Measurements from ENCODE around the gene AURKA. TPM values are rescaled to one million over a fixed set of nuclear protein-coding genes. Genes with fewer than 3 reads are reported as not detected.

The AURKA gene
- total and polyA plus RNA-seq, 9 of the 15 experiments (the other 6 are each of a cell fraction or from before 2014, with no cell fraction given) = 72.7 to 162 (median 113) TPM

DNA sequence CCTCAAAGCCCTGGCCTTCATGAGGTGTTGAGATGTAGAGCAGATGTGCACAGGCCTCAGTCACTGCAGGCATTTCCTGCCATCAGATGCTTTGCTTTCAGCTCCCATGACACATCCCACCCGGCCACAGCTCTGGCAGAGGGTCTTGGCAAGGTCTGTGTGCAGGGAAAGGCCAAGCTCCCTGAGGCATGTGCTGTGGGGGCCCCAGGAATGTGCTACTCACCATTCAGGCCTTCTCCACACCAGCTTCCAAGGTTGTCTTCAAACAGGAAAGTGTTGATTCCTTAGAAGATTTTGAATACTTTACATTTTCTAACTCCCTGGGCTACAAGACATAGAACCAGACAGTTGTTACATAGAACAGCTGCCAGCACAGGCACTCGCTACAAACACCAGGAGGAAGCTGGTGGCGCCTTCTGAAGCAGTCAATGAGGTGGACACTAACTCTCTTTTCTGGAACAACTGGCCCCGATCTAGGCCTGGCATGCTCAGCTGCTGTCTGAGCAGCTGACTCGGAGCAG lies 47.8 kb upstream of the AURKA start (continued):
- no peak for TF ChIP-seq SFPQ (IDR thresholded peaks at IDR 0.05; ENCODE audit: low read depth, low read length)

DNA sequence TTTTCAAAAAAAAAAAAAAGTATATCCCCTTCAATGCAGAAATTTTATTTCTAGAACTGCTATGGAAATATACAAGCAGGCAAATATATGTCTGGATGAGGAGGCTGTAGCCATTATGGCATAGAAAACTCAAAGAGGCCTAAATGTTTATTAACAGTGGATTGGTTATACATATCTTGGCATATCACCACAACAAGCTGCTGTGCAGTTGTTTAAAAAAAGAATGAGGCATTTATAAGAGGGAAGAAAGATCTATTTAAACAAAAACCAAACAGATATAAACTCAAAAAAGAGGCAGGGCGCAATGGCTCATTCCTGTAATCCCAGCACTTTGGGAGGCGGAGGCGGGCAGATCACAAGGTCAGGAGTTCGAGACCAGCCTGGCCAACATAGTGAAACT lies 46.3 kb upstream of the AURKA start:
- ATAC-seq = no peak
- Histone ChIP-seq H3K9ac (ENCODE audit: insufficient read depth in 1 of 2, low read depth in 2 of 2, low read length in 2 of 2) (no peak overlapping the region), H3K27me3 (ENCODE audit: control insufficient read depth in 2 of 2, insufficient read depth in 2 of 2, low read length in 2 of 2) (no peaks in the 10 kb centered on the region), H2AFZ (ENCODE audit: low read depth, low read length) (no peak overlapping the region), H4K20me1 (replicated peaks; ENCODE audit: control insufficient read depth, insufficient read depth, low read length) (no peaks in the 10 kb centered on the region; the same call in 1 of the 2 replicates), H3K4me3 (no peak overlapping the region), H3K9me1 (ENCODE audit: control insufficient read depth, insufficient read depth, low read length) (no peaks in the 10 kb centered on the region), H3K36me3 (ENCODE audit: control insufficient read depth, insufficient read depth, low read length) (peaks cover 86% of the 10 kb centered on the region), H3K79me2 (ENCODE audit: control insufficient read depth, insufficient read depth, low read length) (peaks cover 46% of the 10 kb centered on the region), H3K9me3 (replicated peaks; ENCODE audit: control insufficient read depth, insufficient read depth, low read depth, low read length) (no peaks in the 10 kb centered on the region), H3K27ac (ENCODE audit: extremely low read depth, low read depth, low read length) (no peak overlapping the region), H3K4me2 (ENCODE audit: insufficient read depth, low read length) (no peak overlapping the region), H3K4me1 (replicated peaks in 1 of 2; ENCODE audit: control insufficient read depth in 2 of 2, insufficient read depth in 2 of 2, low read length in 2 of 2) (peaks cover 0 to 2% of the 10 kb centered on the region in 2 experiments; a peak in 2 of 5 replicates)
- no TSS peak for BruUV-seq (replicated peaks)
- TF ChIP-seq MAFK (IDR thresholded peaks at IDR 0.05; ENCODE audit: low read length) = no peak
- TF ChIP-seq TOE1 (IDR thresholded peaks at IDR 0.05; ENCODE audit: borderline replicate concordance) = no peak
- no peak for TF ChIP-seq TOE1 (CRISPR knock-in tag; IDR thresholded peaks at IDR 0.05; ENCODE audit: borderline replicate concordance, low read depth)
- TF ChIP-seq TRIM28 (IDR thresholded peaks at IDR 0.05) = no peak
- no peak for TF ChIP-seq MAZ (CRISPR knock-in tag; conservative IDR thresholded peaks at IDR 0.05 in 1 of 2, IDR thresholded peaks at IDR 0.05 in 1 of 2)
- TF ChIP-seq GMEB1 (CRISPR knock-in tag; IDR thresholded peaks at IDR 0.05) = no peak
- TF ChIP-seq IRF9 (tag; IDR thresholded peaks at IDR 0.05) = no peak
- TF ChIP-seq, protein P1, sequence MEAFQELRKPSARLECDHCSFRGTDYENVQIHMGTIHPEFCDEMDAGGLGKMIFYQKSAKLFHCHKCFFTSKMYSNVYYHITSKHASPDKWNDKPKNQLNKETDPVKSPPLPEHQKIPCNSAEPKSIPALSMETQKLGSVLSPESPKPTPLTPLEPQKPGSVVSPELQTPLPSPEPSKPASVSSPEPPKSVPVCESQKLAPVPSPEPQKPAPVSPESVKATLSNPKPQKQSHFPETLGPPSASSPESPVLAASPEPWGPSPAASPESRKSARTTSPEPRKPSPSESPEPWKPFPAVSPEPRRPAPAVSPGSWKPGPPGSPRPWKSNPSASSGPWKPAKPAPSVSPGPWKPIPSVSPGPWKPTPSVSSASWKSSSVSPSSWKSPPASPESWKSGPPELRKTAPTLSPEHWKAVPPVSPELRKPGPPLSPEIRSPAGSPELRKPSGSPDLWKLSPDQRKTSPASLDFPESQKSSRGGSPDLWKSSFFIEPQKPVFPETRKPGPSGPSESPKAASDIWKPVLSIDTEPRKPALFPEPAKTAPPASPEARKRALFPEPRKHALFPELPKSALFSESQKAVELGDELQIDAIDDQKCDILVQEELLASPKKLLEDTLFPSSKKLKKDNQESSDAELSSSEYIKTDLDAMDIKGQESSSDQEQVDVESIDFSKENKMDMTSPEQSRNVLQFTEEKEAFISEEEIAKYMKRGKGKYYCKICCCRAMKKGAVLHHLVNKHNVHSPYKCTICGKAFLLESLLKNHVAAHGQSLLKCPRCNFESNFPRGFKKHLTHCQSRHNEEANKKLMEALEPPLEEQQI (IDR thresholded peaks at IDR 0.05) = no peak
- TF ChIP-seq, protein P2, sequence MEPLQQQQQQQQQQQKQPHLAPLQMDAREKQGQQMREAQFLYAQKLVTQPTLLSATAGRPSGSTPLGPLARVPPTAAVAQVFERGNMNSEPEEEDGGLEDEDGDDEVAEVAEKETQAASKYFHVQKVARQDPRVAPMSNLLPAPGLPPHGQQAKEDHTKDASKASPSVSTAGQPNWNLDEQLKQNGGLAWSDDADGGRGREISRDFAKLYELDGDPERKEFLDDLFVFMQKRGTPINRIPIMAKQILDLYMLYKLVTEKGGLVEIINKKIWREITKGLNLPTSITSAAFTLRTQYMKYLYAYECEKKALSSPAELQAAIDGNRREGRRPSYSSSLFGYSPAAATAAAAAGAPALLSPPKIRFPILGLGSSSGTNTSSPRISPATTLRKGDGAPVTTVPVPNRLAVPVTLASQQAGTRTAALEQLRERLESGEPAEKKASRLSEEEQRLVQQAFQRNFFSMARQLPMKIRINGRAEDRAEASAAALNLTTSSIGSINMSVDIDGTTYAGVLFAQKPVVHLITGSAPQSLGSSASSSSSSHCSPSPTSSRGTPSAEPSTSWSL (CRISPR knock-in tag; IDR thresholded peaks at IDR 0.05; ENCODE audit: borderline replicate concordance) = no peak
- TF ChIP-seq NFIX (CRISPR knock-in tag; IDR thresholded peaks at IDR 0.05; ENCODE audit: low read depth) = no peak
- intact Hi-C loops (cut with micrococcal nuclease) (no loop called here), in situ Hi-C loops (cut with MboI) (no loop called here)
- no peak for FAIRE-seq
- ChIA-PET CTCF (ENCODE audit: low intra/inter-chr PET ratio) (no interaction called here), POLR2A (interaction anchor here (0.9 to 1.4 kb wide), 2 partner anchors 9 to 23 kb away, joined by 3 to 4 read pairs; no protein-coding TSS in a partner anchor)
- WGBS (ENCODE audit: insufficient coverage, low coverage, missing lambda C conversion rate) = 90% methylated on average over 4 of the region's 4 CpGs
- no peak for DNase-seq (ENCODE audit: extremely low read depth in 1 of 4, low spot score in 3 of 4)

Measured in K562 (cell line).